ENCODE data around the gene FAM222A.

DNA sequence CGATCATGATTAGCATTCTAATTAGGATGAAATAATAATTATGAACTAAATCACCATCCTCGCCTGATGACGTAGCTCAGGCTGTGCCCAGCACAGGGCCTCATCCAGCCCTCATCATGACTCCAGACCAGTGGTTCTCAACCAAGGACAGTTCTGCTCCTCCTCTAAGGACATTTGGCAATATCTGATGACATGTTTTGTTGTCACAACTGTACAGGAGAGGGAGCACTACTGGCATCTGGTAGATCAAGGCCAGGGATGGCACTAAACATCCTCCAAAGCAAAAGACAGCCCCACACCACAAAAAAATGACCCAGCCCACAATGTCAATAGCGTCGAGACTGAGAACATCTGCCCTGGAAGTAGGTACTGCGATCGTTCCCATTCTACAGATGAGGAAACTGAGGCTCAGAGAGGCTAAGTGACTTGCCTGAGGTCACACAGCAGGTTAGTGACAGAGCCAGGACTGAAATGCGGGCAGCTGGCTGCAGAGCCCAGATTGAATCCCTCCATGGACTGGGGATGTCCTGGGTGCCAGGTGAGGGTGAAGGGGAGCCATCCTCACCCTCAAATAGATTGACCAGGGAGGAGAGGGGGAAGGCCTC, 104.1 kb downstream of the FAM222A start:
- TF ChIP-seq, protein P1, sequence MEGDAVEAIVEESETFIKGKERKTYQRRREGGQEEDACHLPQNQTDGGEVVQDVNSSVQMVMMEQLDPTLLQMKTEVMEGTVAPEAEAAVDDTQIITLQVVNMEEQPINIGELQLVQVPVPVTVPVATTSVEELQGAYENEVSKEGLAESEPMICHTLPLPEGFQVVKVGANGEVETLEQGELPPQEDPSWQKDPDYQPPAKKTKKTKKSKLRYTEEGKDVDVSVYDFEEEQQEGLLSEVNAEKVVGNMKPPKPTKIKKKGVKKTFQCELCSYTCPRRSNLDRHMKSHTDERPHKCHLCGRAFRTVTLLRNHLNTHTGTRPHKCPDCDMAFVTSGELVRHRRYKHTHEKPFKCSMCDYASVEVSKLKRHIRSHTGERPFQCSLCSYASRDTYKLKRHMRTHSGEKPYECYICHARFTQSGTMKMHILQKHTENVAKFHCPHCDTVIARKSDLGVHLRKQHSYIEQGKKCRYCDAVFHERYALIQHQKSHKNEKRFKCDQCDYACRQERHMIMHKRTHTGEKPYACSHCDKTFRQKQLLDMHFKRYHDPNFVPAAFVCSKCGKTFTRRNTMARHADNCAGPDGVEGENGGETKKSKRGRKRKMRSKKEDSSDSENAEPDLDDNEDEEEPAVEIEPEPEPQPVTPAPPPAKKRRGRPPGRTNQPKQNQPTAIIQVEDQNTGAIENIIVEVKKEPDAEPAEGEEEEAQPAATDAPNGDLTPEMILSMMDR (IDR thresholded peaks at IDR 0.05): no peak
- TF ChIP-seq EZH2 (IDR thresholded peaks at IDR 0.05): no peak
